Fibroblast of gingiva (primary cell): Measurements from ENCODE around the gene RNF26.
A peak's percentile ranks its signal among the peaks of the same experiment; 100 is the strongest.
"Not testable (repeated sequence)": the region's sequence is repeated elsewhere in the genome, so short reads cannot be mapped to it uniquely, and the experiment has no call there.

Experiments
- DNase-seq: peaks from one replicate; pipeline ENCODE4 v3.0.0-alpha.2; 2011; ENCODE audit warnings: low read depth

The RNF26 gene

GRCh38 chr11:119371778-119372182 is 37.5 kb downstream of the RNF26 start:
- DNase-seq: peak; percentile 35

- DNase-seq: no peak
Measured at GRCh38 chr11:119372260-119373058, 38.1 kb downstream of the RNF26 start.

GRCh38 chr11:119373059-119373920 is 39.0 kb downstream of the RNF26 start:
- DNase-seq: no peak

- peak; percentile 62 for DNase-seq
Measured at GRCh38 chr11:119373921-119374631, 39.7 kb downstream of the RNF26 start.

- DNase-seq: no peak
Measured at GRCh38 chr11:119374632-119375336, 40.5 kb downstream of the RNF26 start.

- peak; percentile 83 for DNase-seq
Measured at GRCh38 chr11:119375337-119376196, 41.2 kb downstream of the RNF26 start.

- DNase-seq: no peak
Measured at GRCh38 chr11:119376197-119376847, 42.0 kb downstream of the RNF26 start.

GRCh38 chr11:119377112-119377901 is 43.0 kb downstream of the RNF26 start:
- DNase-seq: no peak

- no peak for DNase-seq
Measured at GRCh38 chr11:119377961-119378667, 43.8 kb downstream of the RNF26 start.

- DNase-seq: no peak
Measured at GRCh38 chr11:119378851-119379465, 44.6 kb downstream of the RNF26 start.

GRCh38 chr11:119380160-119380826 is 46.0 kb downstream of the RNF26 start:
- no peak for DNase-seq

GRCh38 chr11:119380827-119381180 is 46.5 kb downstream of the RNF26 start:
- DNase-seq: no peak

GRCh38 chr11:119381181-119381988 is 47.1 kb downstream of the RNF26 start, which contains the start of gene USP2:
USP2 (minus strand) TSS chr11:119381690; CDS start chr11:119373480, 8,210 bp downstream.
- peak; percentile 95 for DNase-seq

- DNase-seq: no peak
Measured at GRCh38 chr11:119382101-119382500, 47.8 kb downstream of the RNF26 start.

GRCh38 chr11:119382513-119382912 is 48.2 kb downstream of the RNF26 start:
- not testable (repeated sequence) for DNase-seq

- no peak for DNase-seq
Measured at GRCh38 chr11:119384332-119384731, 50.0 kb downstream of the RNF26 start.
